PC-9 (cell line): Measurements from ENCODE around the gene PORCN. TPM values are rescaled to one million over a fixed set of nuclear protein-coding genes. Genes with fewer than 3 reads are reported as not detected.

Experiments used
- BruUV-seq: library from RNA; stranded (reverse); fragments of 400-500 nt; replicated peaks from 2 replicates; lab custom pipeline; 2021; lab: Mats Ljungman, UMichigan
- CTCF ChIA-PET: fragments of 300-600 bp; sonication (Branson Sonifier 250); formaldehyde crosslinking; loops from one replicate; lab custom pipeline; 2022; ENCODE audit warnings: antibody characterized with exemption; lab: Charles Lee
- POLR2A ChIA-PET: fragments of 300-600 bp; sonication (Branson Sonifier 250); formaldehyde crosslinking; loops from one replicate; lab custom pipeline; 2022; ENCODE audit warnings: antibody characterized with exemption; ENCODE audit not compliant: unreplicated experiment; lab: Charles Lee
- DNase-seq, 2 experiments: peaks; one replicate each; pipeline versions ENCODE4 v3.0.0 to v3.0.0-alpha.2; 2015 to 2022; ENCODE audit warnings: mixed read lengths in 1 of 2
- H2AFZ ChIP-seq: fragments of 200-600 bp; sonication (generic); 2 replicates; pipeline ENCODE4 v1.8.1; 2017; ENCODE audit warnings: antibody characterized with exemption
- H3F3A ChIP-seq: fragments of 200-600 bp; sonication (generic); 2 replicates; pipeline ENCODE4 v1.8.1; 2017; ENCODE audit warnings: antibody characterized with exemption, mild to moderate bottlenecking, low read depth; ENCODE audit not compliant: insufficient read depth
- H3K27ac ChIP-seq: fragments of 200-600 bp; sonication (generic); 2 replicates; pipeline ENCODE4 v1.6.1; 2016; ENCODE audit warnings: mixed run types
- H3K27me3 ChIP-seq: fragments of 200-600 bp; sonication (generic); 2 replicates; pipeline ENCODE4 v1.6.1; 2016; ENCODE audit warnings: low read depth, mixed run types; ENCODE audit not compliant: insufficient read depth
- H3K36me3 ChIP-seq: fragments of 200-600 bp; sonication (generic); 2 replicates; pipeline ENCODE4 v1.6.1; 2016; ENCODE audit warnings: low read depth, mixed run types
- H3K4me1 ChIP-seq: fragments of 200-600 bp; sonication (generic); replicated peaks from 2 replicates; pipeline ENCODE4 v1.6.1; 2016; ENCODE audit warnings: mixed run types; ENCODE audit not compliant: insufficient read depth
- H3K4me2 ChIP-seq: fragments of 200-600 bp; sonication (generic); 2 replicates; pipeline ENCODE4 v1.6.1; 2017; ENCODE audit warnings: mixed run types
- H3K4me3 ChIP-seq: fragments of 200-600 bp; sonication (generic); 2 replicates; pipeline ENCODE4 v1.6.1; 2016; ENCODE audit warnings: mixed run types
- H3K79me2 ChIP-seq: fragments of 200-600 bp; sonication (generic); 2 replicates; pipeline ENCODE4 v1.6.1; 2017; ENCODE audit warnings: low read depth, mixed run types
- H3K9me2 ChIP-seq: fragments of 200-600 bp; sonication (generic); 2 replicates; pipeline ENCODE4 v1.8.1; 2017; ENCODE audit warnings: mild to moderate bottlenecking; ENCODE audit not compliant: insufficient read depth
- H3K9me3 ChIP-seq: fragments of 200-600 bp; sonication (generic); 2 replicates; pipeline ENCODE4 v1.8.1; 2016; ENCODE audit warnings: low read depth; ENCODE audit not compliant: insufficient read depth
- H4K20me1 ChIP-seq: fragments of 200-600 bp; sonication (generic); 2 replicates; pipeline ENCODE4 v1.8.1; 2017; ENCODE audit not compliant: insufficient read depth
- CTCF ChIP-seq: fragments of 200-600 bp; sonication (generic); conservative IDR thresholded peaks from 2 replicates; pipeline ENCODE4 v1.6.1; 2017; ENCODE audit warnings: mixed run types, antibody characterized with exemption, mild to moderate bottlenecking, moderate library complexity
- EZH2 ChIP-seq: fragments of 200-600 bp; sonication (generic); IDR thresholded peaks from 2 replicates; pipeline ENCODE4 v1.8.0; 2017; ENCODE audit warnings: antibody characterized with exemption, low read depth
- intact Hi-C: fragments of 100-400 bp; cut with micrococcal nuclease; formaldehyde crosslinking; loops from one replicate; pipeline ENCODE4 v1.10.0; 2022; ENCODE audit not compliant: unreplicated experiment
- total RNA-seq: library from RNA; stranded (reverse); gene quantifications from 2 replicates; pipeline ENCODE4 v1.2.3, GENCODE V29; 2021

The PORCN gene
- total RNA-seq, 1 experiment from 2014 or later: 11.9 TPM

DNA sequence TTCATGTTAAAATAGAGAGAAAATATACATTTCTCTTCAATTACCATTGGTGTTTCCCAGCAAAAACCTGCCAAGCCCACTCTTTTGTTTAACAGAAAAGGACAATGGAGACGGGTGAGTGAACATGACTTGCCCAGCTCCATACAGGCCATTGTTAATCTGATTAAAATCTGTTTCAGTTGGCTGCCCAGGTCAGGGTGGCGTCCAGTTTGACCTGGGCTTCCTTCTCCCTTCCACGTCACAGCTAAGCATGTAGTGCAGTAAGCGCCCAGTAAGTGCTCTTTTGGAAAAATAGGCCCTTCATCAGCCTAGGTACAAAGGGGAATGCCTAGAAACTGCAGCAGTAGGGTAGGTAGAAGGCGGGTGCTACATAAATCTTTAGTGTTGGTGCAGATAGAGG, 1.5 kb upstream of the PORCN start:
- Histone ChIP-seq H3K4me1 (no peaks in the 10 kb centered on the region), H4K20me1 (no peaks in the 10 kb centered on the region), H3F3A (no peaks in the 10 kb centered on the region), H3K9me2 (no peaks in the 10 kb centered on the region), H3K79me2 (no peaks in the 10 kb centered on the region), H3K27ac (no peak overlapping the region), H3K4me3 (no peak overlapping the region), H3K4me2 (no peak overlapping the region), H3K27me3 (no peaks in the 10 kb centered on the region), H2AFZ (no peak overlapping the region), H3K9me3 (no peaks in the 10 kb centered on the region), H3K36me3 (no peaks in the 10 kb centered on the region)
- ChIA-PET CTCF (no interaction called here), POLR2A (no interaction called here)
- no TSS peak for BruUV-seq
- intact Hi-C loops: no loop called here
- TF ChIP-seq CTCF (no peak), EZH2 (no peak)
- no peak for DNase-seq

DNA sequence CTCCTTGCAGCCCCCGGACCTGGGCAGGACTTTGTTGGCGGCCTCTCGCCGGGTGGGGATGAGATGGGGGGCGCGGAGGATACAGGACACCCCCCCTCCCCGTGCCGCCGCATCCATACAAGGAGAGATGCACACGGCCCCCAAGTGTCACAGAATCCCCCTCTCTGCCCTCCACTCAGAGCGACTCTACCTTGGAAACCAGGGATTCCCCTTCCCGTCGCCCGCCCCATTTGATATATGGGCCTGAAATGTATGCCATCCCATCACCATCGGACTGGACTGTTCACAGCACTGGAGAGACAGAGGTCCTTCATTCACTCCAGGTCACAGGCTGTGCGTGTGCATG, 426 bp downstream of the PORCN start:
- H3K4me3 ChIP-seq: peak overlapping the region; percentile 56
- H3K27me3 ChIP-seq: no peaks in the 10 kb centered on the region
- no peaks in the 10 kb centered on the region for H3K9me2 ChIP-seq
- ChIA-PET POLR2A (no interaction called here), CTCF (no interaction called here)
- 0 out of 2 replicates have a peak overlapping the region, but pooled peaks have one; percentile 64 for H2AFZ ChIP-seq
- intact Hi-C loops: loop anchor here (1.0 kb wide), 1 partner anchor 22 kb away; no protein-coding TSS in a partner anchor
- no peaks in the 10 kb centered on the region for H3K36me3 ChIP-seq
- no peaks in the 10 kb centered on the region for H3K79me2 ChIP-seq
- H3K27ac ChIP-seq: no peak overlapping the region
- H3K4me1 ChIP-seq: no peaks in the 10 kb centered on the region
- DNase-seq: no peak
- TF ChIP-seq EZH2: no peak
- no peak for TF ChIP-seq CTCF
- H3K4me2 ChIP-seq: peak overlapping the region; percentile 64
- H3K9me3 ChIP-seq: no peaks in the 10 kb centered on the region
- no peaks in the 10 kb centered on the region for H3F3A ChIP-seq
- no peaks in the 10 kb centered on the region for H4K20me1 ChIP-seq
- no TSS peak for BruUV-seq

- Histone ChIP-seq H3K36me3 (no peaks in the 10 kb centered on the region), H3K27me3 (no peaks in the 10 kb centered on the region), H3K27ac (no peak overlapping the region), H2AFZ (no peak overlapping the region), H3K9me2 (no peaks in the 10 kb centered on the region), H4K20me1 (no peaks in the 10 kb centered on the region), H3K79me2 (no peaks in the 10 kb centered on the region), H3K4me2 (peak overlapping the region; percentile 64), H3K4me1 (no peaks in the 10 kb centered on the region), H3F3A (no peaks in the 10 kb centered on the region), H3K9me3 (no peaks in the 10 kb centered on the region), H3K4me3 (peak overlapping the region; percentile 56)
- DNase-seq: no peak
- CTCF ChIA-PET: no interaction called here
- TF ChIP-seq EZH2 (no peak), CTCF (no peak)
- intact Hi-C loops: loop anchor here (1.0 to 2.0 kb wide), 2 partner anchors 22 to 427 kb away; no protein-coding TSS in a partner anchor
- POLR2A ChIA-PET: no interaction called here
- no TSS peak for BruUV-seq
These were observed 827 bp downstream of the PORCN start for GRCh38 chrX:48509619-48510018.
